ENCODE results near the gene MRPL17.

MRPL17 gene

DNA sequence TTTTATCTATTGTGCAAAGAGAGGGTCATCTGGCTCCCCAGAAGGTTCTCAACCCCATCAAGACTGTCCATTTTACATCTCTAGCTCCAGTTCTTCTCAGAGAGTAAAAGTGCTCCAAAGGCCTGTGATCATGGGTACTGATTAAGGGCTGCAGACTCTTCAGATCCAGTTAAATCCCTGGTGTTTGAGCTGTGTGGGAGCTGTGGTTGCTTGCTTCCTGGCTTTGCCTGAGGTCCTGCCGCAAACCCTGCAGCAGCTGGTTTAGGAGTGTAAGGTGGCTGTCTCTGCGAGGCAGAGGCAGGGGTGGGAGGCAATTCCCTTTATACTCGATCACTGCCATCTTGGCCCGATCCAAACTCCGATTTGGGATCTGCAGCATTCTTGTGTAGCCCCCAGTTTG is 1.2 kb downstream of the MRPL17 start:
- no peak for DNase-seq

GRCh38 chr11:6681505-6681904 is 1.6 kb downstream of the MRPL17 start:
- no peak for DNase-seq

- no peak for DNase-seq
These were observed 6.1 kb downstream of the MRPL17 start for GRCh38 chr11:6677018-6677417.

DNA sequence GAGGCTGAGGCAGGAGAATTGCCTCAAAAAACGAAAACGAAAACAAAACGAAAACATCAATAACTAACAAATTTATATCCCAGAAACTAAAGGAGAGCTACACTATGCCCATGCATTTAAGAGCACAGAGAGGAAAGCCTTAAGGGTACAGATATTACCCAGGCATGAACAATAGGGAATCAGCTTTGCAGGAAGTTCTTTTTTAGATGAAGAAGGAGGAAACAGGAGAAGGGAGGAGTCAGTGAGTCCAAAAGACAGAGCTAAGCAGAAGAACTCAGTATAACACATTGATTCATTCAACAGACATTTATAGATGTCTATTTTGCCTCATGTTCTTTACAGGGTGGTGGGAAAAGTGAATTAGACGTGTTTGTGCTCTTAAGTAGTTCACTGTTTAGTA is 8.3 kb downstream of the MRPL17 start:
- no peak for DNase-seq

DNA sequence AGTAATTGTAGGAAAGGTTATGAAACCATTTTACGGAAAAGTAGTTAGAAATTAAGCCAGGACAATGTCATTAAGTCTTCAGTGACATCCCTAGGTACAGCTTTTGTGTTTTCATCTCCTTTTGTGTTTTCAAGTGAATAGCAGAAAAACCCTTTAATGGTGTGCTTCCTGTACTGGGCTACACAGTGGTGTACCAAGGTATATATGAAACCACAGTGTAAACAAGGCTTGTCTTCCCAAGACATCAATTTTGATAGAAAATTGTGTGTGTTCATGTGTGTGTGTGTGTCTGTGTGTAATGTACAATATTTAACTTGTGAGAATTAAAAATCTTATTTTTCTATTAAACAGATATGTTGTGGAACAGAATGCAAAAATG is 8.9 kb downstream of the MRPL17 start:
- no peak for DNase-seq

- no peak for DNase-seq
These were observed 9.5 kb downstream of the MRPL17 start for GRCh38 chr11:6673523-6674218.

DNA sequence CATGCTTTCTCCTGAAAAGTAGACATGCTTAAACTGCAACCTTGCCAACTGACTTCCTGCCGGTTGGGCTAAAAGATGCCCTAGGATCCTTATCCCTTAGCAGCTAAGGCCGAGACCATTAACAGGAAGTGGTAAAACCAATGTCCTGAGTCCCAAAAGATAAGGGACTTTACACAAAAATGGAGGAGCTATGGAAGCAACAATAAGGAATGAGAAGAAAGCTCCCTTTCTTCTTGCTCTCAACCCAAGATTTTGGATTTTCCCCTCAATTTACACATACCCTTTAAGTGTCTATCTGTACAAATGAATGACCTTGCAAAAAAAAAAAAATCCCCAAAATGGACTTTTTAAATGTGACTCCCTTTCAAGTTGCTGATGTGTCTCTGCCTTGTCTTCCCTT is 11.1 kb downstream of the MRPL17 start:
- DNase-seq, result no peak

- no peak for DNase-seq
These were observed 12.8 kb downstream of the MRPL17 start for GRCh38 chr11:6670202-6670830.

- no peak for DNase-seq
These were observed 15.3 kb downstream of the MRPL17 start for GRCh38 chr11:6667733-6668374.

DNA sequence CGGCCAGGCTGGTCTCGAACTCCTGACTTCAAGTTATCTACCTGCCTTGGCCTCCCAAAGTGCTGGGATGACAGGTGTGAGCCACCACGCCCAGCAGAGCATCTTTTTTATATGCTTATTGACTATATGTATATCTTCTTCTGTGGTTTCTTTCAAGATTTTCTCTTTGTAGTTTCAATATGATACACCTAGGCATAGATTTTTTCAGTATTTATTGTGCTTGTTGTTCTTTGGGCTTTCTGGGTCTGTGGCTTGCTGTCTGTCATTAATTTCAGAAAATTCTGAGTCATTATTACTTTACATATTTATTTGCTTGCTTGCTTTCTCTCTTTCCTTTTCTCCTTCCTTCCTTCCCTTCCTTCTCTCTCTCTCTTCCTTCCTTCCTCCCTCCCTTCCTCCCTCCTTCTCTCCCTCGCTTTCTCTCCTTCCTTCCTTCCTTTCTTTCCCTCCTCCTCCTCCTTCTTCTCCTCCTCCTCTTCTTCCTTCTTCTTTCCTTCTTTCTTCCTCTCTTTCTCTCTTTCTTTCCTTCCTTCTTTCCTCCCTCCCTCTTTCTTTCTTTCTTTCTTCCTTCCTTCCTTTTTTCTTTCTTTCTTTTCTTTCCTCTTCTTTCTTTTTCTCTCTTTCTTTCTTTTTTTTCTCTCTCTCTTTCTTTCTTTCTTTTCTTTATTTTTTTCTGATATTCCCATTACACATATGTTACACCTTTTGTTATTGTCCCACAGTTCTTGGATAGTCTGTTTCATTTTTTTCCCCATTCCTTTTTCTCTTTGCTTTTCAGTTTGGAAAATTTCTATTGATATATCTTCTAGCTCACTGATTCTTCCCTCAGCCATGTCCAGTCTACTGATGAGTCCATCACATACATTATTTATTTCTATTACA is 16.6 kb downstream of the MRPL17 start:
- DNase-seq, result no peak

- DNase-seq, result no peak
These were observed 18.6 kb downstream of the MRPL17 start for GRCh38 chr11:6664551-6664950.

- no peak for DNase-seq
These were observed 19.2 kb downstream of the MRPL17 start for GRCh38 chr11:6663794-6664469.

GRCh38 chr11:6660712-6661111 is 22.4 kb downstream of the MRPL17 start:
- DNase-seq, result no peak

GRCh38 chr11:6658647-6659046 is 24.5 kb downstream of the MRPL17 start:
- DNase-seq, result no peak

- DNase-seq, result no peak
These were observed 25.8 kb downstream of the MRPL17 start for GRCh38 chr11:6657346-6657745.

- DNase-seq, result no peak
These were observed 26.2 kb downstream of the MRPL17 start for GRCh38 chr11:6656936-6657335.

DNA sequence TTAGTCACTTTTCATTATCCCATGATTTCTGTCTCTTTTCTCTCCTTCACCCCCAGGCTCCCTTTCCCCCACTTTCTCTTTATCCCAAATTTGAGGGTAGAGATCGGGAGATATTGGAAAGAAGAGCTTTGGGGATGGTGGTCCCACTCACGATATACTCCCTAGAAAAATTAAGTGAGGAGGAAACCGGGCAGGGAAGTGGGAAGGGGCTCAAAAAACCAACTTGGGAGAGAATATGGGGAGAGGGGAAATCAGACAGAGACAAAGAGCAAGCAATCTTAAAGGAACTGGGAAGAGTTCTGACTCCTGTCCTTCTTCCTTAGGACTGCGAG is 26.6 kb downstream of the MRPL17 start:
- DNase-seq, result no peak

DNA sequence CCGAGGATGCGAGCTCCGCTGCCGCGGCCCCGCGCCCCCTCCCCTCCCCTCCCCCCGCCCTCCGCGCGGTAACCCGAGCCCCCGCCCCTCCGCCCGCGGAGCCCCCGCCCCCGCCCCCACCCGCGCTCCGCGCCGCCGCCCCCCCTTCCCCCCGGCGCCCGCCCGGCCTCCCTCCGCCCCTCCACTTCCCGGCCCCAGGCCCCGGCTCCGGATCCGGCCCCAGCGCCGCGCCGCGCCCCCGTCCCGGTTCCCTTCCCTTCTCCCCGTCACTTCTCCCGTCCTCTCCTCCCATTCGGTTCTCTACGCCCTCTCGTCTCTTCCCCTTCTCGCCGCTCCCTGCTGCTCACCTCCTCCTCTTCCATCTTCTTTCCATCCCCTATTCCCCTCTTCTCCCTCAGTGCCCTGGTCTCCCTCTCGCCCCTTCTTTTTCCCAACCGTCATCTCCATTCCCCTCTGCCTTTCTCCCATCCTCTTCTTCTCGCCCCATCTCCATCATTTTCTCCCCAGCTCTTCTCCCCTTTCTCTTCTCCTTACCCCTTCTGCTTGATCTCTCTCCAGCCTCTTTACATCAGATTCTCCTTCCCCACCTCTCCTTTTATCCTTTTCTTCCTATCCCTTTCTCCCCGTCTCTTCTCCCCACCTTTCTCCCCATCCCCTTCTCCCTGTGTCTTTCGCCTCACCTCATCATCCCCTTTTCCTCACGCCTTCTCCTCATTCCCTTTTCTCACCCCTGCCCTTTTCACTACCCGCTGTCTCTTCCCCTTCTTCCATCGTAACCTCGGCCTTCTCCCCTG is 27.2 kb downstream of the MRPL17 start, which contains the start of gene DCHS1:
Gene DCHS1 (minus strand): TSS at position 20 of the 794 bp plus-strand sequence. CDS start 14,196 bp downstream, outside the sequence.
- no peak for DNase-seq

DNA sequence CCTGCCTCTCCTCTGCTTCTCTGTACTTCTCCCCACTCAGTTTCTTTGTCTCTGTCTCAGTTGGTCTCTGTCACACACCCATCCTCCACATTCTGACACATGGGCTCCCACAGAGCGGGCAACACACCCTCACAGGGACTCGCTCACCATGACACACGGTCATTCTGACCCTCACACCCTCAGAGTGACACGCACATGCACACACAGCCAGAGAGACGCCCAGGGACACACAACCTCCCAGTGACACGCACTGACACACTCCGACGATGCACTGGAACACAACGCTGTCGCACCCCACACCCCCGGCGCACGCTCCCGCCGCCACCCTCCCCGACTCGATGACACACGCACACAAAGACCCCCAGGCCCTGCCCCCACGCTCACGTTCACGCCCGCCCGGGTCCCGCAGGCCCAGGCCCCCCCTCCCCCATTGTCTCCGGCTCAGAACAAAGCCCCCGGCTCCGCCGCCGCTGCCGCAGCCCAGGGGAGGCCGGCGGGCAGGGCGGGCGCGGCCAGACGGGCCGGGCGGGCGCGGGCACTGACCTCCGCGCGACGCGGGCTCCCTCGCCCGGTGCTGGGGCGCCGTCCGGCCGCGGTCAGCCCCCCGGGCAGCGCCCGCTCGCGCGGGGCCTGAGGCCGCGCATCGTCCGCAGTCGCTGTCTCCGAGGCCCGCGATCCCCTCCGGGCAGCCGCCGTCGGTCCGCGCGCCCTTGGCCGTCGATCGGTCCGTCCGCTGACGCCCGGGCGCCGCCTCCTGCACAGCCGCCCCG is 27.9 kb downstream of the MRPL17 start:
- DNase-seq, result no peak

- DNase-seq, result no peak
These were observed 28.7 kb downstream of the MRPL17 start for GRCh38 chr11:6654281-6655019.
